ENCODE data around the gene CDH13.

GRCh38 chr16:82758406-82758805 lies 131.6 kb downstream of the CDH13 start:
- TF ChIP-seq ZNF133 (CRISPR knock-in tag; IDR thresholded peaks at IDR 0.05) (no peak), JUND (IDR thresholded peaks at IDR 0.05; ENCODE audit: borderline replicate concordance, low read depth, low read length) (no peak), JUND (tag; IDR thresholded peaks at IDR 0.05; ENCODE audit: borderline replicate concordance, low read depth, low read length) (no peak), BRF1 (IDR thresholded peaks at IDR 0.05; ENCODE audit: borderline replicate concordance, extremely low read depth, insufficient read length) (no peak), ZNF431 (CRISPR knock-in tag; IDR thresholded peaks at IDR 0.05) (no peak), CTCF (IDR thresholded peaks at IDR 0.05 in 2 of 3, conservative IDR thresholded peaks at IDR 0.05 in 1 of 3; ENCODE audit: insufficient read depth in 2 of 3, low read depth in 1 of 3, low read length in 3 of 3) (no peak), HMGXB4 (CRISPR knock-in tag; IDR thresholded peaks at IDR 0.05) (no peak), ZNF282 (CRISPR knock-in tag; IDR thresholded peaks at IDR 0.05) (no peak)

Data from K562 (cell line).